Urinary bladder (tissue), 4 donors: ENCODE data around the gene MAN2B2. TPM values are rescaled to one million over a fixed set of nuclear protein-coding genes. Genes with fewer than 3 reads are reported as not detected.

ENCODE experiments used
- DNase-seq: peaks from one replicate; pipeline ENCODE4 v3.0.0-alpha.2; 2015; ENCODE audit errors: extremely low spot score
- H3K27ac ChIP-seq: one replicate; pipeline ENCODE4 v1.5.1; 2013; ENCODE audit warnings: low read depth, mild to moderate bottlenecking, moderate library complexity
- H3K36me3 ChIP-seq: one replicate; pipeline ENCODE4 v1.6.1; 2013; ENCODE audit warnings: mild to moderate bottlenecking, moderate library complexity; ENCODE audit not compliant: insufficient read depth
- H3K4me1 ChIP-seq: one replicate; pipeline ENCODE4 v1.6.1; 2013; ENCODE audit warnings: mild to moderate bottlenecking, moderate library complexity; ENCODE audit not compliant: insufficient read depth
- H3K4me3 ChIP-seq: one replicate; pipeline ENCODE4 v1.5.1; 2013; ENCODE audit warnings: low read depth, low read length
- WGBS: extraction: QIAGEN DNeasy Blood & Tissue Kit; methylation state at CpG from one replicate; pipeline ENCODE4 v1.1.7; 2013; 5-methylcytosine and 5-hydroxymethylcytosine counted together
- polyA plus RNA-seq: library from polyadenylated mRNA; stranded (reverse); fragments of 200-250 nt; gene quantifications from one replicate; pipeline ENCODE4 v1.2.3, GENCODE V29; 2013
- total RNA-seq: library from RNA; depleted of rRNA; stranded (reverse); fragments of >200 nt; gene quantifications from one replicate; pipeline ENCODE4 v1.2.3, GENCODE V29; 2014
- donor health status: healthy with polysubstance abuse.
- donor health status: healthy.

MAN2B2 gene
- total RNA-seq, result 11.1 TPM
- polyA plus RNA-seq, result 37.7 TPM

GRCh38 chr4:6574747-6575502 is at the start of gene MAN2B2:
TSS of gene MAN2B2 (plus strand) at chr4:6575189. CDS start at chr4:6575211, 22 bp downstream.
- peak within 1 kb of the TSS; percentile 58 for H3K27ac ChIP-seq
- no peaks in the 10 kb centered on the region for H3K4me1 ChIP-seq
- DNase-seq, result peak; percentile 47
- H3K4me3 ChIP-seq, result peak within 1 kb of the TSS; percentile 95
- under 1% methylated on average over 62 of the region's 62 CpGs for WGBS
- peaks cover 3% of the 10 kb centered on the region for H3K36me3 ChIP-seq

DNA sequence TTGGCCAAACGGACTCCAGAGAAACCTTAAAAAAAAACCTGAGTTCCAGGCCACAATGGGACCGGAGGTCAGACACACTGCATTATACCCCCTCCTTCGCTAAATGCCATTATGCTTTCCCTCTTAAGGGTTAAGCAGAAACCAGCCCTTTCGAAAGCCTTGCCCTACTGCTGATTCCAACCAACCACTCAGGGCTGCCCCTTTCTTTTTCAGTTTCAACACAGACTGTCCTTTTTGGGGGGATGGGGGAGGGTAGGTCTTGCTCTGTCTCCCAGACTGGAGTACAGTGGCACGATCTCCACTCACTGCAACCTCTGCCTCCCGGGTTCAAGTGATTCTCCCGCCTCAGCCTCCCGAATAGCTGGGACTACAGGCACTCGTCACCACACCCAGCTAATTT is 49.5 kb upstream of the MAN2B2 start:
- Histone ChIP-seq H3K36me3 (no peaks in the 10 kb centered on the region), H3K4me3 (no peak overlapping the region), H3K4me1 (no peaks in the 10 kb centered on the region), H3K27ac (no peak overlapping the region)
- 87% methylated on average over 9 of the region's 9 CpGs for WGBS
- DNase-seq, result no peak

DNA sequence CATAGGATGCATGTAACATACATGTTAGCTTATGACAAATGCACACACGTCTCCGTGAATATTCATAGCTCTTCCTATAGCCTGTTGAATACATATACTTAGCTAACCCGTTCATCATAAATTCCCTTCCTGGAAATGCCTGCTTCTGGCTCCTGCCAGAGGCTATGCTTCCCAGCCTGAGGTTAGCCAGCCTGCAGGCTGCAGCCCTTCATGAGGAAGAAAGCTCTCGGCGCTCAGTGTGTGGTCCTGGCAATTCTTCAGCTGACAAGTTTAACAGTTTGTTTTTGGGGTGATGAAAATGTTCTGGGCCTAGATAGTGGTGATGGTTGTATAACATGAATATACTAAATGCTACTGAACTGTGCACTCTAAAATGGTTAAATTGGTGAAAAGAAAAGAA is 48.8 kb upstream of the MAN2B2 start:
- Histone ChIP-seq H3K27ac (no peak overlapping the region), H3K4me1 (no peaks in the 10 kb centered on the region), H3K36me3 (no peaks in the 10 kb centered on the region), H3K4me3 (no peak overlapping the region)
- DNase-seq, result no peak
- 44% methylated on average over 5 of the region's 5 CpGs for WGBS

GRCh38 chr4:6526671-6527091 is 48.3 kb upstream of the MAN2B2 start:
- no peak for DNase-seq
- no peak overlapping the region for H3K27ac ChIP-seq
- H3K4me3 ChIP-seq, result no peak overlapping the region
- no peaks in the 10 kb centered on the region for H3K4me1 ChIP-seq
- no peaks in the 10 kb centered on the region for H3K36me3 ChIP-seq
- 51% methylated on average over 9 of the region's 9 CpGs for WGBS

DNA sequence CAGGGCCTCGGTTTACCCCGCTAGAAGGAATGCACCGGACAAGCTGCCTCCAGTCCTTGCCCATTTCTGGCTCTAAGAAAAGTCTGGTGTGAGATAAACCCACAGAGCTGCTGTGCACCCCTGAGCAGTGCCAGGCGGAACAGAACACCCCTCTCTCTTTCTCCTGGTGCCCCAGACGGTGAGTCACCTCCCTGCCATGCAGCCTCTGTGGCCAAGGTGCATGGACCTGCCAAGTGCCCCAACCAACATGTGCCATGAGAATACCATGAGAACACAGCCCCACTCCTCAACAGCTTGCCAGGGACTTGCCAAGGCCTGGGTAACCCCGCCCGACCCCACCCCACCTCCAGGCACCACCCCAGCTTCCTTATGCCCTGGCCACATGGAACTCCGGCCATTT is 47.7 kb upstream of the MAN2B2 start:
- no peak for DNase-seq
- H3K36me3 ChIP-seq, result no peaks in the 10 kb centered on the region
- no peak overlapping the region for H3K4me3 ChIP-seq
- H3K27ac ChIP-seq, result no peak overlapping the region
- 94% methylated on average over 8 of the region's 8 CpGs for WGBS
- H3K4me1 ChIP-seq, result no peaks in the 10 kb centered on the region

DNA sequence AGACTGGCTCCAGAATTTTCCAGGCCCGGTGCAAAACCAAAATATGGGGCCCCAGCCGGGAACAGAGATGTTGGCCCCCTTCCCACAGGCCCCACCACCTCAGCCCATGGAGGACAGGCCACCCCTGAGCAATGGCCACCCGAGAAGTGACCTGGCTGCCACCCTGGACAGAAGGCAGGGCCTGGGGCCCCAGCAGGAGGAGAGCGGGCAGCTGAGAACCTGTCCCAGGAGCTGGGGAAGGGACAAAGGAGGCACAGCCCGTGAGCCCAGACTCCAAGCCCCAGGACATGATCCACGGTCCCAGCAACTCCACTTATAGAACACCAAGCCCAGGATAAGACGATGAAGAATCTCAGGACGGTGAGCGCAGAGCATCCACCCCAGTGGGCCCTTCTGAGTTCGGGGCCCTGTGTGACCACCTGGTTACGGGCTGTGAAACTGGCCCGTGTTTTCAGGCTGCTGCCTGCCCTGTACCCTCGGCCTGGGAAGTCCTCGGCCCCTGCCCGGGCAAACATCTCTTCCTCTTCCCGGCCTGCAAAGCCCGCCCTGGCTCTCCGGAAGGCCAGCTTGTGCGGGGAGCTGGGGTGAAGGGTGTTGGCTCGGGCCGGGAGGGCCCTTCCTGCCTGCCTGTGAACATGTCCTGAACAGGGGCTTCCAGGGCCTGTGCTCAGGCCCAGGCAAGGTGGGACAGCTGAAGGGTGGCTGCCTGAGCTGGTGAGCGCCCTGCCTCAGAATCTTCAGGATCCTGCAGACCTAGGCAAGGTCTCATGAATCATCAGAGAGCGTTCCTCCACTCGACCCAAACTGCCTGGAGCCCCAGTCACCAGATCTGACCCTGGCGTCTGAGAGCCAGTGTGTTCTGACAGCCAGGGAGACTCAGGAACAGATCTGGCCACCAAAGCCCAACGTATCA is 47.0 kb upstream of the MAN2B2 start:
- Histone ChIP-seq H3K27ac (no peak overlapping the region), H3K4me1 (no peaks in the 10 kb centered on the region), H3K36me3 (no peaks in the 10 kb centered on the region), H3K4me3 (no peak overlapping the region)
- no peak for DNase-seq
- 80% methylated on average over 26 of the region's 26 CpGs for WGBS

GRCh38 chr4:6529021-6529420 is 46.0 kb upstream of the MAN2B2 start:
- no peak for DNase-seq
- H3K4me3 ChIP-seq, result no peak overlapping the region
- 40% methylated on average over 10 of the region's 10 CpGs for WGBS
- H3K27ac ChIP-seq, result no peak overlapping the region
- H3K4me1 ChIP-seq, result no peaks in the 10 kb centered on the region
- H3K36me3 ChIP-seq, result no peaks in the 10 kb centered on the region

- H3K27ac ChIP-seq, result no peak overlapping the region
- H3K4me1 ChIP-seq, result no peaks in the 10 kb centered on the region
- 89% methylated on average over 15 of the region's 15 CpGs for WGBS
- no peak for DNase-seq
- no peaks in the 10 kb centered on the region for H3K36me3 ChIP-seq
- H3K4me3 ChIP-seq, result no peak overlapping the region
Observed at GRCh38 chr4:6530301-6530700, 44.7 kb upstream of the MAN2B2 start.

GRCh38 chr4:6530964-6531363 is 44.0 kb upstream of the MAN2B2 start:
- Histone ChIP-seq H3K4me3 (no peak overlapping the region), H3K36me3 (no peaks in the 10 kb centered on the region), H3K4me1 (no peaks in the 10 kb centered on the region), H3K27ac (no peak overlapping the region)
- no peak for DNase-seq
- WGBS, result 71% methylated on average over 9 of the region's 9 CpGs

DNA sequence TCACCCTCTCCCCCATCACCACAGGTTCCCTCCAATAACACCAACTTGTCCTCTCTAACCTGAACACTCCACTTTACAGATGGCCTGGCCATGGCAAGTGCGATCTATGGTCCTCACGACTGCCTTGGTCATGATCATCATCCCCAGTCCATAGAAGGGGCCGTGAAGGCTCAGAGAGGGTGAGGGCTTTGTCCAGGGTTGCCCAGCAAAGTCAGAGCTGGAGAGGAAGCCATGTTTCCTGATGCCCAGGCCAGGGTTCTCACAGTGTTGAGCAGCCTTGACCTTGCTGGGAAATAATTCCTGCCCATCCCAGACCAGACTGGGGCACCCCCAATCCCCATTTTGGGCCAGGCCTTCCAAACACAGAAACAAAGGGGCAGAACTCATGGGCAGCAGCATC is 42.9 kb upstream of the MAN2B2 start:
- Histone ChIP-seq H3K4me1 (no peaks in the 10 kb centered on the region), H3K4me3 (no peak overlapping the region), H3K27ac (no peak overlapping the region), H3K36me3 (no peaks in the 10 kb centered on the region)
- WGBS, result 83% methylated on average over 3 of the region's 3 CpGs
- DNase-seq, result no peak

DNA sequence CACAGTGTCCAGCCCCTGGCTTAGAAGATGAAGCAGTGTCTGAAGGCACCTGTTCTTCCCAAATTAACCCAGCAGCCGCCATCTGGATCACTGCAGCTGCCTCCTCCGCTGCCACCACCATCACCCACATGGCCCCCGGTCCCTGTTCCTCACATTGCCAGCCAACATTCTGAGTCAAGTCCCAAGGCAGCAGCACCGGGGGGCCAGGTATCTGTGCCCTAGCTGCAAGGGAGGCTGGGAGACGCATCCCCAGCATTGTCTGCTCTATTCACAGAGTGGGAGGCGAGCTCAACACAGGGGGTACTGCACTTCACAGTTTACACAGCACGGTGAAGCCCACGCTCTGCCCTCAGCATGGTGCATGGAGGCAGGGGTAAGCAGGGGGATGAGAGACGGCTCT is 42.3 kb upstream of the MAN2B2 start:
- Histone ChIP-seq H3K36me3 (no peaks in the 10 kb centered on the region), H3K27ac (no peak overlapping the region), H3K4me1 (no peaks in the 10 kb centered on the region), H3K4me3 (no peak overlapping the region)
- no peak for DNase-seq
- WGBS, result 85% methylated on average over 9 of the region's 9 CpGs

- no peak for DNase-seq
- H3K27ac ChIP-seq, result no peak overlapping the region
- H3K4me1 ChIP-seq, result no peaks in the 10 kb centered on the region
- no peak overlapping the region for H3K4me3 ChIP-seq
- WGBS, result 98% methylated on average over 1 of the region's 1 CpG
- H3K36me3 ChIP-seq, result no peaks in the 10 kb centered on the region
Observed at GRCh38 chr4:6534050-6534449, 40.9 kb upstream of the MAN2B2 start.

- no peak for DNase-seq
Observed at GRCh38 chr4:6534618-6535328, 40.2 kb upstream of the MAN2B2 start.

More at GRCh38 chr4:6534618-6535328, 40.2 kb upstream of the MAN2B2 start:
- Histone ChIP-seq H3K4me1 (no peaks in the 10 kb centered on the region), H3K27ac (no peak overlapping the region), H3K4me3 (no peak overlapping the region), H3K36me3 (no peaks in the 10 kb centered on the region)
- 92% methylated on average over 38 of the region's 38 CpGs for whole genome bisulfite sequencing
